K562 (cell line): ENCODE data around the gene APOBEC3C. TPM values are rescaled to one million over a fixed set of nuclear protein-coding genes. Genes with fewer than 3 reads are reported as not detected.

Source experiments
- ARNT ChIP-seq, 2 experiments: fragments of 450-650 bp; IDR thresholded peaks; 2 replicates each; pipeline ENCODE4 v1.6.1; 2016; ENCODE audit warnings: mild to moderate bottlenecking in 1 of 2
- CBFA2T3 ChIP-seq: fragments of 450-650 bp; IDR thresholded peaks from 2 replicates; pipeline ENCODE4 v1.6.1; 2017
- DPF2 ChIP-seq: fragments of 450-650 bp; IDR thresholded peaks from 2 replicates; pipeline ENCODE4 v1.6.1; 2016
- ELF1 ChIP-seq: fragments of 200-800 bp; sonication (Bioruptor generic); IDR thresholded peaks from 2 replicates; pipeline ENCODE4 v1.6.1; 2016; ENCODE audit warnings: missing genetic modification characterization, missing compliant biosample characterization
- FOXK2 ChIP-seq, 2 experiments: fragments of 450-650 bp; IDR thresholded peaks in 1 of 2; conservative IDR thresholded peaks in 1 of 2; 2 replicates each; pipeline ENCODE4 v1.6.1; 2016; ENCODE audit warnings: low read depth in 2 of 2, mild to moderate bottlenecking in 1 of 2
- GATAD2A ChIP-seq: fragments of 450-650 bp; IDR thresholded peaks from 2 replicates; pipeline ENCODE4 v1.6.1; 2017
- GTF2A2 ChIP-seq: IDR thresholded peaks from 2 replicates; pipeline ENCODE4 v1.6.1; 2016; ENCODE audit warnings: mild to moderate bottlenecking, missing genetic modification characterization, missing compliant biosample characterization
- HNRNPH1 ChIP-seq: fragments of 200-400 bp; formaldehyde crosslinking; optimal IDR thresholded peaks from 2 replicates; pipeline ENCODE3; 2017; ENCODE audit warnings: low read depth, mild to moderate bottlenecking, low read length, moderate library complexity
- HNRNPLL ChIP-seq: fragments of 200-400 bp; formaldehyde crosslinking; IDR thresholded peaks from 2 replicates; pipeline ENCODE4 v1.6.1; 2017; ENCODE audit warnings: low read length, low read depth, mild to moderate bottlenecking; ENCODE audit not compliant: poor library complexity, severe bottlenecking
- MAFK ChIP-seq: IDR thresholded peaks from 2 replicates; pipeline ENCODE4 v1.6.1; 2011; ENCODE audit warnings: low read length, improper control_type of control experiment
- NCOR1 ChIP-seq: fragments of 450-650 bp; IDR thresholded peaks from 2 replicates; pipeline ENCODE4 v1.6.1; 2016; ENCODE audit warnings: mild to moderate bottlenecking, moderate library complexity
- NFE2 ChIP-seq: IDR thresholded peaks from 2 replicates; pipeline ENCODE4 v1.6.1; 2014; ENCODE audit warnings: antibody characterized with exemption, low read depth
- PBX2 ChIP-seq, 2 experiments: IDR thresholded peaks in 1 of 2; conservative IDR thresholded peaks in 1 of 2; 2 replicates each; pipeline ENCODE4 v1.6.1; 2016; ENCODE audit warnings: low read depth in 2 of 2, mild to moderate bottlenecking in 1 of 2, missing compliant biosample characterization in 1 of 2, missing genetic modification characterization in 1 of 2, moderate library complexity in 1 of 2
- SREBF2 ChIP-seq: sonication (generic); formaldehyde crosslinking; IDR thresholded peaks from 2 replicates; pipeline ENCODE4 v1.4.0; 2020; ENCODE audit warnings: mild to moderate bottlenecking, missing genetic modification reagents
- SRF ChIP-seq, 2 experiments: fragments of 250-450, 450-650 bp in 1 of 2; sonication (Bioruptor Pico) in 1 of 2; sonication (generic) in 1 of 2; formaldehyde crosslinking; IDR thresholded peaks; 2 replicates each; pipeline versions ENCODE4 v1.5.0 to v1.5.1; 2020 to 2022; ENCODE audit warnings: mild to moderate bottlenecking in 1 of 2, missing genetic modification reagents in 1 of 2
- TBP ChIP-seq: optimal IDR thresholded peaks from 2 replicates; pipeline ENCODE3; 2011; ENCODE audit warnings: low read depth, low read length, improper control_type of control experiment
- TFAM ChIP-seq: fragments of 250-450 bp; sonication (Bioruptor Pico); conservative IDR thresholded peaks from 2 replicates; pipeline ENCODE4 v1.5.0; 2021; ENCODE audit warnings: mild to moderate bottlenecking, moderate library complexity
- TRIM24 ChIP-seq, 2 experiments: fragments of 450-650 bp; IDR thresholded peaks; 2 replicates each; pipeline ENCODE4 v1.6.1; 2016
- ZC3H11A ChIP-seq: IDR thresholded peaks from 2 replicates; pipeline ENCODE4 v1.6.1; 2012; ENCODE audit warnings: low read depth, low read length, improper control_type of control experiment
- ZNF324 ChIP-seq: fragments of 250-450 bp; sonication (Bioruptor Pico); IDR thresholded peaks from 2 replicates; pipeline ENCODE4 v1.4.0; 2020; ENCODE audit warnings: mild to moderate bottlenecking
- polyA plus RNA-seq, 8 experiments: library from polyadenylated mRNA; depleted of rRNA in 4 of 8; stranded (reverse) in 5 of 8; unstranded in 3 of 8; fragments of >200 nt; fragmentation: Nextera tagmentation in 2 of 8; fragmentation: Illumina TruSeq in 1 of 8; extraction: Ambion mirVana in 2 of 8; extraction: Trizol in 1 of 8; gene quantifications; 2 replicates each; pipeline versions ENCODE4 v1.2.1 to v1.2.3, GENCODE V29; 2011 to 2014; ENCODE audit warnings: inconsistent platforms in 1 of 8, missing spikeins in 1 of 8
- total RNA-seq, 7 experiments: library from RNA; depleted of rRNA in 6 of 7; stranded (reverse); fragments of >200 nt in 6 of 7; fragmentation: Illumina TruSeq in 2 of 7; extraction: Trizol in 2 of 7; gene quantifications; 2 replicates each; pipeline versions ENCODE4 v1.2.1 to v1.2.3, GENCODE V29; 2011 to 2021; ENCODE audit warnings: low replicate concordance in 1 of 7
- TF ChIP-seq, protein P1 (sequence below), 3 experiments: fragments of 200-800 bp in 1 of 3; sonication (Bioruptor generic) in 1 of 3; sonication (generic) in 1 of 3; formaldehyde crosslinking in 1 of 3; IDR thresholded peaks; 2 replicates each; pipeline versions ENCODE4 v1.6.1 to v1.8.0; 2016 to 2022; ENCODE audit warnings: mild to moderate bottlenecking in 2 of 3, missing compliant biosample characterization in 2 of 3, missing genetic modification characterization in 2 of 3, missing genetic modification reagents in 1 of 3
- TF ChIP-seq, protein P2 (sequence below): fragments of 450-650 bp; IDR thresholded peaks from 2 replicates; pipeline ENCODE4 v1.7.1; 2018; ENCODE audit warnings: mild to moderate bottlenecking, low read depth; ENCODE audit not compliant: partially characterized antibody
- TF ChIP-seq, protein P3 (sequence below): fragments of 250-450 bp; sonication (Bioruptor Pico); IDR thresholded peaks from 2 replicates; pipeline ENCODE4 v1.8.0; 2022; ENCODE audit warnings: inconsistent platforms, mild to moderate bottlenecking, moderate library complexity, borderline replicate concordance

The APOBEC3C gene
- total and polyA plus RNA-seq, 9 of the 15 experiments (the other 6 are each of a cell fraction or from before 2014, with no cell fraction given) = 12.4 to 285 (median 55.5) TPM

DNA sequence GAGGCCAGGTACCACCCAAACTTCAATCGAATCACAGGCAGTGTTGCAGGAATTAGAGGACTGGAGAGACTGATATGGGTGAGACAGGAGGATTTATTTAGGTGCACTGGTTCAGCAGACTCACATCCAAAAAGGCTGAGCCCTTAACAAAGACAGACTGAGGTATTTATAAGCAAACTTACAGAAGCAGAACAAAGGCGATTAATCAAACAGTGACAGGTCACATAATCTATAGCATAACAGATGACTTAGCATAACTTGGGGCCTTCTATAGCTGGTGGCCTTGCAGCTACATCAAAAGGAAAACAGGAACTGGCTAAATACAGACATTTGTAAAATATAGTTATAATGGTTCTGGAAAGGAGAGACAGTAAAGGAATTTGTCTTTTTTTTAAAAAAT, 29.8 kb upstream of the APOBEC3C start (continued):
- 0 out of 2 replicates have a peak, but pooled peaks have one; percentile 42 for TF ChIP-seq NCOR1
- TF ChIP-seq ZC3H11A = no peak
- TF ChIP-seq, protein P1, sequence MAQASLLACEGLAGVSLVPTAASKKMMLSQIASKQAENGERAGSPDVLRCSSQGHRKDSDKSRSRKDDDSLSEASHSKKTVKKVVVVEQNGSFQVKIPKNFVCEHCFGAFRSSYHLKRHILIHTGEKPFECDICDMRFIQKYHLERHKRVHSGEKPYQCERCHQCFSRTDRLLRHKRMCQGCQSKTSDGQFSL (CRISPR knock-in tag; IDR thresholded peaks at IDR 0.05) = no peak
- TF ChIP-seq, protein P1 (tag; IDR thresholded peaks at IDR 0.05) = no peak
- TF ChIP-seq SRF (CRISPR knock-in tag; IDR thresholded peaks at IDR 0.05) = no peak
- TF ChIP-seq MAFK = peak; percentile 69
- no peak for TF ChIP-seq TFAM (CRISPR knock-in tag)
- peak in 1 of 2 experiments; percentile 33; a peak in 1 of 4 replicates for TF ChIP-seq ARNT (IDR thresholded peaks at IDR 0.05)
- TF ChIP-seq, protein P2, sequence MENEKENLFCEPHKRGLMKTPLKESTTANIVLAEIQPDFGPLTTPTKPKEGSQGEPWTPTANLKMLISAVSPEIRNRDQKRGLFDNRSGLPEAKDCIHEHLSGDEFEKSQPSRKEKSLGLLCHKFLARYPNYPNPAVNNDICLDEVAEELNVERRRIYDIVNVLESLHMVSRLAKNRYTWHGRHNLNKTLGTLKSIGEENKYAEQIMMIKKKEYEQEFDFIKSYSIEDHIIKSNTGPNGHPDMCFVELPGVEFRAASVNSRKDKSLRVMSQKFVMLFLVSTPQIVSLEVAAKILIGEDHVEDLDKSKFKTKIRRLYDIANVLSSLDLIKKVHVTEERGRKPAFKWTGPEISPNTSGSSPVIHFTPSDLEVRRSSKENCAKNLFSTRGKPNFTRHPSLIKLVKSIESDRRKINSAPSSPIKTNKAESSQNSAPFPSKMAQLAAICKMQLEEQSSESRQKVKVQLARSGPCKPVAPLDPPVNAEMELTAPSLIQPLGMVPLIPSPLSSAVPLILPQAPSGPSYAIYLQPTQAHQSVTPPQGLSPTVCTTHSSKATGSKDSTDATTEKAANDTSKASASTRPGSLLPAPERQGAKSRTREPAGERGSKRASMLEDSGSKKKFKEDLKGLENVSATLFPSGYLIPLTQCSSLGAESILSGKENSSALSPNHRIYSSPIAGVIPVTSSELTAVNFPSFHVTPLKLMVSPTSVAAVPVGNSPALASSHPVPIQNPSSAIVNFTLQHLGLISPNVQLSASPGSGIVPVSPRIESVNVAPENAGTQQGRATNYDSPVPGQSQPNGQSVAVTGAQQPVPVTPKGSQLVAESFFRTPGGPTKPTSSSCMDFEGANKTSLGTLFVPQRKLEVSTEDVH = no peak
- TF ChIP-seq, protein P3, sequence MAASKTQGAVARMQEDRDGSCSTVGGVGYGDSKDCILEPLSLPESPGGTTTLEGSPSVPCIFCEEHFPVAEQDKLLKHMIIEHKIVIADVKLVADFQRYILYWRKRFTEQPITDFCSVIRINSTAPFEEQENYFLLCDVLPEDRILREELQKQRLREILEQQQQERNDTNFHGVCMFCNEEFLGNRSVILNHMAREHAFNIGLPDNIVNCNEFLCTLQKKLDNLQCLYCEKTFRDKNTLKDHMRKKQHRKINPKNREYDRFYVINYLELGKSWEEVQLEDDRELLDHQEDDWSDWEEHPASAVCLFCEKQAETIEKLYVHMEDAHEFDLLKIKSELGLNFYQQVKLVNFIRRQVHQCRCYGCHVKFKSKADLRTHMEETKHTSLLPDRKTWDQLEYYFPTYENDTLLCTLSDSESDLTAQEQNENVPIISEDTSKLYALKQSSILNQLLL = no peak
- TF ChIP-seq FOXK2 (conservative IDR thresholded peaks at IDR 0.05 in 1 of 2, IDR thresholded peaks at IDR 0.05 in 1 of 2; ENCODE audit: low read depth in 2 of 2) = 0 out of 4 replicates have a peak, but pooled peaks of 1 of the 2 experiments have one; percentile 33
- peak; percentile 79 for TF ChIP-seq PBX2 (CRISPR knock-in tag; IDR thresholded peaks at IDR 0.05; ENCODE audit: low read depth)
- TF ChIP-seq PBX2 (tag; conservative IDR thresholded peaks at IDR 0.05; ENCODE audit: low read depth) = peak; percentile 95
- TF ChIP-seq DPF2 = peak; percentile 62
- no peak for TF ChIP-seq GTF2A2 (tag)
- no peak for TF ChIP-seq ZNF324
- TF ChIP-seq GATAD2A = no peak
- TF ChIP-seq HNRNPLL = no peak
- no peak for TF ChIP-seq ELF1
- TF ChIP-seq TBP = no peak
- peak; percentile 91 for TF ChIP-seq NFE2
- no peak for TF ChIP-seq SREBF2
- peak; percentile 66 to 84; a peak in 3 of 4 replicates for TF ChIP-seq TRIM24 (IDR thresholded peaks at IDR 0.05)
- peak; percentile 57 for TF ChIP-seq CBFA2T3
- TF ChIP-seq HNRNPH1 = no peak
